WERI-Rb-1 (cell line): ENCODE measurements around the gene RAD1.

Experiments
- DNase-seq: peaks from one replicate; pipeline ENCODE4 v3.0.0-alpha.2; 2020
- H3K27ac ChIP-seq: fragments of 250-450 bp; sonication (Bioruptor Pico); 2 replicates; pipeline ENCODE4 v1.5.1; 2020; ENCODE audit warnings: mild to moderate bottlenecking, moderate library complexity
- H3K27me3 ChIP-seq: fragments of 250-450 bp; sonication (Bioruptor Pico); 2 replicates; pipeline ENCODE4 v1.5.1; 2021; ENCODE audit warnings: mild to moderate bottlenecking, low read depth, moderate library complexity; ENCODE audit not compliant: insufficient read depth, severe bottlenecking
- H3K36me3 ChIP-seq: fragments of 250-450 bp; sonication (Bioruptor Pico); 2 replicates; pipeline ENCODE4 v1.5.1; 2020; ENCODE audit warnings: mild to moderate bottlenecking, moderate library complexity
- H3K4me3 ChIP-seq: 2 replicates; pipeline ENCODE4 v1.5.1; 2011; ENCODE audit warnings: low read depth, mild to moderate bottlenecking, control low read depth, low read length
- H3K9me3 ChIP-seq: fragments of 250-450 bp; sonication (Bioruptor Pico); 2 replicates; pipeline ENCODE4 v1.5.1; 2021; ENCODE audit warnings: mild to moderate bottlenecking, moderate library complexity; ENCODE audit not compliant: severe bottlenecking
- CTCF ChIP-seq: IDR thresholded peaks from 2 replicates; pipeline ENCODE4 v1.5.1; 2011; ENCODE audit warnings: low read depth, mild to moderate bottlenecking, control low read depth, inconsistent platforms, low read length

The RAD1 gene

GRCh38 chr5:34889394-34889793, 25.9 kb downstream of the RAD1 start:
- H3K27ac ChIP-seq = no peak overlapping the region
- no peak for TF ChIP-seq CTCF
- H3K4me3 ChIP-seq = no peak overlapping the region
- no peaks in the 10 kb centered on the region for H3K36me3 ChIP-seq
- H3K27me3 ChIP-seq = no peaks in the 10 kb centered on the region
- no peaks in the 10 kb centered on the region for H3K9me3 ChIP-seq
- no peak for DNase-seq

GRCh38 chr5:34886392-34887119, 28.7 kb downstream of the RAD1 start:
- Histone ChIP-seq H3K27ac (no peak overlapping the region), H3K27me3 (no peaks in the 10 kb centered on the region), H3K9me3 (no peaks in the 10 kb centered on the region), H3K4me3 (no peak overlapping the region), H3K36me3 (no peaks in the 10 kb centered on the region)
- TF ChIP-seq CTCF = no peak
- DNase-seq = no peak

GRCh38 chr5:34881246-34881645, 34.1 kb downstream of the RAD1 start:
- Histone ChIP-seq H3K36me3 (no peaks in the 10 kb centered on the region), H3K9me3 (no peaks in the 10 kb centered on the region), H3K27me3 (no peaks in the 10 kb centered on the region), H3K27ac (no peak overlapping the region), H3K4me3 (no peak overlapping the region)
- DNase-seq = no peak
- TF ChIP-seq CTCF = no peak

GRCh38 chr5:34876275-34876674, 39.0 kb downstream of the RAD1 start:
- Histone ChIP-seq H3K27me3 (no peaks in the 10 kb centered on the region), H3K4me3 (no peak overlapping the region), H3K27ac (no peak overlapping the region), H3K9me3 (peaks cover 6% of the 10 kb centered on the region), H3K36me3 (no peaks in the 10 kb centered on the region)
- no peak for TF ChIP-seq CTCF
- DNase-seq = no peak

- no peak overlapping the region for H3K27ac ChIP-seq
- no peak for TF ChIP-seq CTCF
- H3K4me3 ChIP-seq = no peak overlapping the region
- no peak for DNase-seq
- H3K36me3 ChIP-seq = no peaks in the 10 kb centered on the region
- peaks cover 2% of the 10 kb centered on the region for H3K9me3 ChIP-seq
- H3K27me3 ChIP-seq = no peaks in the 10 kb centered on the region
Measured at GRCh38 chr5:34870382-34870781, 44.9 kb downstream of the RAD1 start.

- H3K27ac ChIP-seq = no peak overlapping the region
- H3K4me3 ChIP-seq = no peak overlapping the region
- no peaks in the 10 kb centered on the region for H3K27me3 ChIP-seq
- DNase-seq = no peak
- TF ChIP-seq CTCF = no peak
- no peaks in the 10 kb centered on the region for H3K36me3 ChIP-seq
- no peaks in the 10 kb centered on the region for H3K9me3 ChIP-seq
Measured at GRCh38 chr5:34869256-34869655, 46.0 kb downstream of the RAD1 start.
